ENCODE data around the gene ATG5.

- TF ChIP-seq CTCF (conservative IDR thresholded peaks at IDR 0.05) (no peak), ZFX (IDR thresholded peaks at IDR 0.05) (no peak)
Measured at GRCh38 chr6:106215608-106216007, 110.0 kb downstream of the ATG5 start.

Data from C4-2B (cell line).